Kidney epithelial cell (primary cell): ENCODE results near the gene DEPDC7. TPM values are rescaled to one million over a fixed set of nuclear protein-coding genes. Genes with fewer than 3 reads are reported as not detected.
"Not testable (repeated sequence)": the region's sequence is repeated elsewhere in the genome, so short reads cannot be mapped to it uniquely, and the experiment has no call there.

Experiments
- DNase-seq: peaks from one replicate; pipeline ENCODE4 v3.0.0-alpha.2; 2010; ENCODE audit warnings: low read depth
- H3K27me3 ChIP-seq: 2 replicates; pipeline ENCODE4 v1.6.0; 2011; ENCODE audit warnings: low read length; ENCODE audit not compliant: control insufficient read depth, insufficient read depth
- H3K36me3 ChIP-seq: 2 replicates; pipeline ENCODE4 v1.5.1; 2011; ENCODE audit warnings: low read length; ENCODE audit not compliant: control insufficient read depth, insufficient read depth
- H3K4me3 ChIP-seq: 2 replicates; pipeline ENCODE4 v1.5.1; 2011; ENCODE audit warnings: low read depth, mild to moderate bottlenecking, control low read depth, low read length
- total RNA-seq: library from RNA; depleted of rRNA; stranded (reverse); fragments of >200 nt; gene quantifications from 2 replicates; pipeline ENCODE4 v1.2.3, GENCODE V29; 2015
- TF ChIP-seq, protein P1 (sequence below): IDR thresholded peaks from 2 replicates; pipeline ENCODE4 v1.5.1; 2011; ENCODE audit warnings: mild to moderate bottlenecking, moderate library complexity, low read length, control low read depth, inconsistent platforms; ENCODE audit not compliant: insufficient read depth, poor library complexity, severe bottlenecking

DEPDC7 gene
- 0.55 and 0.63 TPM in 2 replicates for total RNA-seq

DNA sequence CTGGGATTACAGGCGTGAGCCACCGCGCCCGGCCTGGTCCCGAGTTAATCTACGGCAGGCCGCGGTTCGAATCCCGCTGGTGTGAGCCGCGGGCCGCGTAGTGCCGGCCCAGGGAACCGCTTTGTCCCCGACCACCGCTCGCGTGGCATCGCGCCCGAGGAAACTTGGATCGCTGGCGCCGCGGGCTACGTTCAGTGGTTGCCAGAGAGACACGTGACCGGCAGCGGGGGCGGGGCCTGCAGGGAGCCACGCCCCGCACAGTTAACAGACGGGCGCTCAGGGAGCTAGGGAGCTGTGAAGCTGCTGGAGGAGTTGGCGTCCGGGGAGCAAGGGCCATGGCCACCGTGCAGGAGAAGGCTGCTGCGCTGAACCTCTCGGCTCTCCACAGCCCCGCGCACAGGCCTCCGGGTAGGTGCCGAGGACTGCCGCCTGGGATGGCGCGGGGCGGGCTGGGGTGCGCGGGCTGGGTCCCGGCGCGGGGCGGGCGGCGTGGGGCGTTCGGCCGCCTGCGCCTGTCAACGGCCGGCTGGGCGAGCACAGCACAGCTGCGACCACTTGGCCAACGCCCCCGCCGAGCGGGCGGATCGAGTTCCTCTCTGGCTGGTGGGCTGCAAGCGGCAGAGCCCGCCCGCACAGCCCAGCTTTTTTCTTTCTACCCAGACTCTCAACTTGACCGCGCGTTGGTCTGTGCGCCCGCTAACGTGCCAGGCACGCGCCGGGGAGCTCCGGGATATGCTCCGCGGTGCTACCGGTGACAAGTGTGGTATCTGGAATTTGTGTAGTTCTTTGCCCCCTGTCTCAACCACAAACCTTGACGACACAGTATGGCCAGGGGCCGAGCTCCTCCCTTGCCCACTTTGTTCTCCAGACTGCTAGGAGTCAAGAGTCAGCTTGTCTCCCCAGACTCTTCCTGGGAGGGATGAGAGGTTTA, at the start of gene DEPDC7:
TSS of gene DEPDC7 (plus strand) at position 258 of the 931 bp plus-strand sequence. CDS start at position 336, 78 bp downstream.
- DNase-seq = no peak
- Histone ChIP-seq H3K36me3 (no peaks in the 10 kb centered on the region), H3K27me3 (no peaks in the 10 kb centered on the region), H3K4me3 (peak within 1 kb of the TSS; percentile 67)
- TF ChIP-seq, protein P1, sequence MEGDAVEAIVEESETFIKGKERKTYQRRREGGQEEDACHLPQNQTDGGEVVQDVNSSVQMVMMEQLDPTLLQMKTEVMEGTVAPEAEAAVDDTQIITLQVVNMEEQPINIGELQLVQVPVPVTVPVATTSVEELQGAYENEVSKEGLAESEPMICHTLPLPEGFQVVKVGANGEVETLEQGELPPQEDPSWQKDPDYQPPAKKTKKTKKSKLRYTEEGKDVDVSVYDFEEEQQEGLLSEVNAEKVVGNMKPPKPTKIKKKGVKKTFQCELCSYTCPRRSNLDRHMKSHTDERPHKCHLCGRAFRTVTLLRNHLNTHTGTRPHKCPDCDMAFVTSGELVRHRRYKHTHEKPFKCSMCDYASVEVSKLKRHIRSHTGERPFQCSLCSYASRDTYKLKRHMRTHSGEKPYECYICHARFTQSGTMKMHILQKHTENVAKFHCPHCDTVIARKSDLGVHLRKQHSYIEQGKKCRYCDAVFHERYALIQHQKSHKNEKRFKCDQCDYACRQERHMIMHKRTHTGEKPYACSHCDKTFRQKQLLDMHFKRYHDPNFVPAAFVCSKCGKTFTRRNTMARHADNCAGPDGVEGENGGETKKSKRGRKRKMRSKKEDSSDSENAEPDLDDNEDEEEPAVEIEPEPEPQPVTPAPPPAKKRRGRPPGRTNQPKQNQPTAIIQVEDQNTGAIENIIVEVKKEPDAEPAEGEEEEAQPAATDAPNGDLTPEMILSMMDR = no peak

DNA sequence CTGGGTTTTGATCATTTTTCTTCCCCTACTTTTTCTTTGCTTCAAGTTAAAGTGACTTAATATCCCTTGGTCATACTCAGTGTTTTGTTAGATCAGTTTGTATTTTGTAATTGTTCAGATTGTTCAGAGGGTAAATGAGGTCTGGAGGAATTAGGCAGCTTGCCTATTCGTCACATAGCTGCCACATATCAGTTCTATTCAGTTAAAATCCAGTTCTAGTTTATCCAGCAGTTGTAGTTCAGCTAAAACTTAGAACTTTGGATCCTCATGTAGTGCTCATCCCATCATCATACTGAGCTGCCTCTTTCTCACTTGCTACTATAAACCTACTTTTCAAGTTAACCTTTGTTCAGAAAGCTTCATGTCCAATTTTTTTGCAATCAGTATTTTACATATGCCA, 47.1 kb upstream of the DEPDC7 start:
- TF ChIP-seq, protein P1 = no peak

GRCh38 chr11:32972233-32972632, 43.4 kb upstream of the DEPDC7 start:
- not testable (repeated sequence) for H3K4me3 ChIP-seq, H3K27me3 ChIP-seq, H3K36me3 ChIP-seq, DNase-seq

More for the DNA sequence above, 47.1 kb upstream of the DEPDC7 start:
- Histone ChIP-seq H3K36me3 (no peaks in the 10 kb centered on the region), H3K4me3 (no peak overlapping the region), H3K27me3 (no peaks in the 10 kb centered on the region)
- DNase-seq = no peak

DNA sequence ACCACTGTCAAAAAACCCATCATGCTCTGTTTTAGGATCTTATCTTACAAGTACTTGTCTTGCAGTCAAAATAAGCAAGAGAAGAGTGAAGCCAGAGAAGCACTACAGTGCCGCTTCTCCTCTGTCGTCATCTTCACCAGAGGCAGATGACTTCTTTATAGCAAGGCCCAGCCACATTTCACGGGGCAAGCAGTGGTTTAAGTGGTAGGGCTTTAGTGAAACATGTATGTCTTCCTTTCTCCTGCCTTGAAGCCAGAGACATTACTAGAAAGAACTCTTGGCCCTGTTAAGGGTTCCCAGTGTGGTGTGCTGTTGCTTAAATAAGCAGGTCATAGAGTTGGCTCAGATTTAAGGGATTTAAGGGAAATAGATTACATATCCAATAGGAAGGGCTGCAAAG, 42.9 kb upstream of the DEPDC7 start:
- TF ChIP-seq, protein P1 = no peak
- H3K36me3 ChIP-seq = no peaks in the 10 kb centered on the region

GRCh38 chr11:32982626-32983025, 33.1 kb upstream of the DEPDC7 start:
- no peaks in the 10 kb centered on the region for H3K27me3 ChIP-seq
- H3K4me3 ChIP-seq = no peak overlapping the region
- H3K36me3 ChIP-seq = no peaks in the 10 kb centered on the region
- no peak for DNase-seq
- TF ChIP-seq, protein P1 = no peak

More for the DNA sequence above, 42.9 kb upstream of the DEPDC7 start:
- H3K4me3 ChIP-seq = no peak overlapping the region
- no peaks in the 10 kb centered on the region for H3K27me3 ChIP-seq
- DNase-seq = no peak

GRCh38 chr11:32983506-32983905, 32.2 kb upstream of the DEPDC7 start:
- no peaks in the 10 kb centered on the region for H3K27me3 ChIP-seq
- no peak for DNase-seq

More at GRCh38 chr11:32983506-32983905, 32.2 kb upstream of the DEPDC7 start:
- Histone ChIP-seq H3K36me3 (no peaks in the 10 kb centered on the region), H3K4me3 (no peak overlapping the region)
- TF ChIP-seq, protein P1 = no peak
